ENCODE results near the gene ZFYVE27.

The ZFYVE27 gene

GRCh38 chr10:97707134-97707861, 29.6 kb upstream of the ZFYVE27 start:
- Histone ChIP-seq H3K9ac (ENCODE audit: low read depth, low read length) (no peak overlapping the region), H3K27ac (ENCODE audit: low read depth, low read length) (no peak overlapping the region), H3K9me3 (ENCODE audit: insufficient read depth, low read depth, low read length) (no peaks in the 10 kb centered on the region), H3K4me1 (ENCODE audit: insufficient read depth, low read length) (no peaks in the 10 kb centered on the region), H3K27me3 (ENCODE audit: insufficient read depth, low read length) (no peaks in the 10 kb centered on the region), H3K4me3 (ENCODE audit: low read length) (no peak overlapping the region), H3K36me3 (ENCODE audit: insufficient read depth, low read length) (no peaks in the 10 kb centered on the region)
- 92% methylated on average over 11 of the region's 11 CpGs for WGBS

GRCh38 chr10:97708167-97708566, 28.8 kb upstream of the ZFYVE27 start:
- Histone ChIP-seq H3K9ac (ENCODE audit: low read depth, low read length) (no peak overlapping the region), H3K4me3 (ENCODE audit: low read length) (no peak overlapping the region), H3K9me3 (ENCODE audit: insufficient read depth, low read depth, low read length) (no peaks in the 10 kb centered on the region), H3K36me3 (ENCODE audit: insufficient read depth, low read length) (no peaks in the 10 kb centered on the region), H3K27me3 (ENCODE audit: insufficient read depth, low read length) (no peaks in the 10 kb centered on the region), H3K4me1 (ENCODE audit: insufficient read depth, low read length) (peaks cover 5% of the 10 kb centered on the region; the same call in 1 of the 2 replicates), H3K27ac (ENCODE audit: low read depth, low read length) (no peak overlapping the region)
- WGBS, result 92% methylated on average over 2 of the region's 2 CpGs

- peaks cover 5% of the 10 kb centered on the region; the same call in 1 of the 2 replicates for H3K4me1 ChIP-seq (ENCODE audit: insufficient read depth, low read length)
- H3K9me3 ChIP-seq (ENCODE audit: insufficient read depth, low read depth, low read length), result no peaks in the 10 kb centered on the region
- no peak overlapping the region for H3K27ac ChIP-seq (ENCODE audit: low read depth, low read length)
- no peak overlapping the region for H3K4me3 ChIP-seq (ENCODE audit: low read length)
- no peaks in the 10 kb centered on the region for H3K36me3 ChIP-seq (ENCODE audit: insufficient read depth, low read length)
- WGBS, result 48% methylated on average over 18 of the region's 18 CpGs
- H3K9ac ChIP-seq (ENCODE audit: low read depth, low read length), result no peak overlapping the region
- H3K27me3 ChIP-seq (ENCODE audit: insufficient read depth, low read length), result no peaks in the 10 kb centered on the region
These were observed 27.7 kb upstream of the ZFYVE27 start for GRCh38 chr10:97708976-97709946.

- 94% methylated on average over 9 of the region's 9 CpGs for WGBS
These were observed 25.0 kb upstream of the ZFYVE27 start for GRCh38 chr10:97711640-97712572.

GRCh38 chr10:97713339-97713825, 23.5 kb upstream of the ZFYVE27 start, which contains the start of gene MARVELD1:
Gene MARVELD1, plus strand, starts transcription at chr10:97713730. Its CDS starts 147 bp downstream, at chr10:97713877.
- peak within 1 kb of the TSS; percentile 76 for H3K9ac ChIP-seq (ENCODE audit: low read depth, low read length)
- peak within 1 kb of the TSS; percentile 69 for H3K4me3 ChIP-seq (ENCODE audit: low read length)
- H3K9me3 ChIP-seq (ENCODE audit: insufficient read depth, low read depth, low read length), result no peaks in the 10 kb centered on the region
- peaks cover 27% of the 10 kb centered on the region for H3K4me1 ChIP-seq (ENCODE audit: insufficient read depth, low read length)
- 2% methylated on average over 37 of the region's 37 CpGs for WGBS
- peak within 1 kb of the TSS; percentile 67 for H3K27ac ChIP-seq (ENCODE audit: low read depth, low read length)
- peaks cover 17% of the 10 kb centered on the region for H3K36me3 ChIP-seq (ENCODE audit: insufficient read depth, low read length)
- no peaks in the 10 kb centered on the region for H3K27me3 ChIP-seq (ENCODE audit: insufficient read depth, low read length)

More at GRCh38 chr10:97711640-97712572, 25.0 kb upstream of the ZFYVE27 start:
- Histone ChIP-seq H3K9ac (ENCODE audit: low read depth, low read length) (no peak overlapping the region), H3K36me3 (ENCODE audit: insufficient read depth, low read length) (peaks cover 6% of the 10 kb centered on the region; the same call in 1 of the 2 replicates), H3K27ac (ENCODE audit: low read depth, low read length) (no peak overlapping the region), H3K4me3 (ENCODE audit: low read length) (no peak overlapping the region), H3K27me3 (ENCODE audit: insufficient read depth, low read length) (no peaks in the 10 kb centered on the region), H3K9me3 (ENCODE audit: insufficient read depth, low read depth, low read length) (no peaks in the 10 kb centered on the region), H3K4me1 (ENCODE audit: insufficient read depth, low read length) (peaks cover 21% of the 10 kb centered on the region)

GRCh38 chr10:97713826-97714400, 23.0 kb upstream of the ZFYVE27 start:
- H3K9me3 ChIP-seq (ENCODE audit: insufficient read depth, low read depth, low read length), result no peaks in the 10 kb centered on the region
- peaks cover 17% of the 10 kb centered on the region for H3K36me3 ChIP-seq (ENCODE audit: insufficient read depth, low read length)
- peak overlapping the region; percentile 67 for H3K27ac ChIP-seq (ENCODE audit: low read depth, low read length)
- peaks cover 32% of the 10 kb centered on the region for H3K4me1 ChIP-seq (ENCODE audit: insufficient read depth, low read length)
- peak overlapping the region; percentile 76 for H3K9ac ChIP-seq (ENCODE audit: low read depth, low read length)
- no peaks in the 10 kb centered on the region for H3K27me3 ChIP-seq (ENCODE audit: insufficient read depth, low read length)
- peak overlapping the region; percentile 69 for H3K4me3 ChIP-seq (ENCODE audit: low read length)
- WGBS, result under 1% methylated on average over 69 of the region's 69 CpGs

- peak overlapping the region; percentile 69 for H3K4me3 ChIP-seq (ENCODE audit: low read length)
- H3K27ac ChIP-seq (ENCODE audit: low read depth, low read length), result peak overlapping the region; percentile 67
- H3K27me3 ChIP-seq (ENCODE audit: insufficient read depth, low read length), result no peaks in the 10 kb centered on the region
- peak overlapping the region; percentile 76 for H3K9ac ChIP-seq (ENCODE audit: low read depth, low read length)
- H3K4me1 ChIP-seq (ENCODE audit: insufficient read depth, low read length), result peaks cover 39% of the 10 kb centered on the region
- no peaks in the 10 kb centered on the region for H3K9me3 ChIP-seq (ENCODE audit: insufficient read depth, low read depth, low read length)
- peaks cover 17% of the 10 kb centered on the region for H3K36me3 ChIP-seq (ENCODE audit: insufficient read depth, low read length)
- WGBS, result under 1% methylated on average over 74 of the region's 74 CpGs
These were observed 22.3 kb upstream of the ZFYVE27 start for GRCh38 chr10:97714401-97715258.

- 18% methylated on average over 8 of the region's 8 CpGs for WGBS
- Histone ChIP-seq H3K36me3 (ENCODE audit: insufficient read depth, low read length) (peaks cover 17% of the 10 kb centered on the region), H3K27ac (ENCODE audit: low read depth, low read length) (peak overlapping the region; percentile 60; the same call in 1 of the 2 replicates), H3K4me3 (ENCODE audit: low read length) (peak overlapping the region; percentile 69), H3K4me1 (ENCODE audit: insufficient read depth, low read length) (peaks cover 43% of the 10 kb centered on the region), H3K27me3 (ENCODE audit: insufficient read depth, low read length) (no peaks in the 10 kb centered on the region), H3K9ac (ENCODE audit: low read depth, low read length) (peak overlapping the region; percentile 76), H3K9me3 (ENCODE audit: insufficient read depth, low read depth, low read length) (no peaks in the 10 kb centered on the region)
These were observed 21.6 kb upstream of the ZFYVE27 start for GRCh38 chr10:97715259-97715874.

- H3K27ac ChIP-seq (ENCODE audit: low read depth, low read length), result no peak overlapping the region
These were observed 19.3 kb upstream of the ZFYVE27 start for GRCh38 chr10:97717627-97718026.

More at GRCh38 chr10:97717627-97718026, 19.3 kb upstream of the ZFYVE27 start:
- Histone ChIP-seq H3K4me3 (ENCODE audit: low read length) (no peak overlapping the region), H3K27me3 (ENCODE audit: insufficient read depth, low read length) (no peaks in the 10 kb centered on the region), H3K9me3 (ENCODE audit: insufficient read depth, low read depth, low read length) (no peaks in the 10 kb centered on the region), H3K36me3 (ENCODE audit: insufficient read depth, low read length) (peaks cover 17% of the 10 kb centered on the region), H3K9ac (ENCODE audit: low read depth, low read length) (no peak overlapping the region), H3K4me1 (ENCODE audit: insufficient read depth, low read length) (peaks cover 43% of the 10 kb centered on the region)
- WGBS, result 93% methylated on average over 7 of the region's 7 CpGs
